GM19463 (cell line): ENCODE measurements around the gene STX3.
"Not testable (repeated sequence)": the region's sequence is repeated elsewhere in the genome, so short reads cannot be mapped to it uniquely, and the experiment has no call there.

Experiments
- ATAC-seq: cut with Tn5 transposase; IDR thresholded peaks from one replicate; pipeline ENCODE4 v1.9.1; 2021; ENCODE audit warnings: mild to moderate bottlenecking, moderate library complexity; ENCODE audit not compliant: unreplicated experiment

The STX3 gene

GRCh38 chr11:59785818-59786217, 30.6 kb downstream of the STX3 start:
- ATAC-seq = no peak

GRCh38 chr11:59787255-59787588, 32.0 kb downstream of the STX3 start:
- no peak for ATAC-seq

GRCh38 chr11:59787816-59788215, 32.6 kb downstream of the STX3 start:
- ATAC-seq = no peak

GRCh38 chr11:59791639-59792038, 36.5 kb downstream of the STX3 start:
- ATAC-seq = no peak

- no peak for ATAC-seq
These were observed 37.3 kb downstream of the STX3 start for GRCh38 chr11:59792507-59792906.

GRCh38 chr11:59794417-59794816, 39.2 kb downstream of the STX3 start:
- no peak for ATAC-seq

GRCh38 chr11:59800390-59801025, 45.3 kb downstream of the STX3 start:
- no peak for ATAC-seq

- ATAC-seq = no peak
These were observed 46.1 kb downstream of the STX3 start for GRCh38 chr11:59801160-59801706.

- no peak for ATAC-seq
These were observed 46.9 kb downstream of the STX3 start for GRCh38 chr11:59801981-59802638.

- ATAC-seq = no peak
These were observed 47.5 kb downstream of the STX3 start for GRCh38 chr11:59802639-59803176.

- ATAC-seq = no peak
These were observed 48.9 kb downstream of the STX3 start for GRCh38 chr11:59804061-59804460.

GRCh38 chr11:59807047-59807610, 52.0 kb downstream of the STX3 start:
- ATAC-seq = no peak

GRCh38 chr11:59810189-59810910, 55.2 kb downstream of the STX3 start, which contains the start of gene MRPL16:
MRPL16 (minus strand) TSS chr11:59810778; CDS start chr11:59810658, 120 bp downstream.
- peak; percentile 97 for ATAC-seq

GRCh38 chr11:59810911-59811259, 55.7 kb downstream of the STX3 start:
- ATAC-seq = no peak

- ATAC-seq = no peak
These were observed 57.0 kb downstream of the STX3 start for GRCh38 chr11:59812220-59812619.

- ATAC-seq = no peak
These were observed 58.2 kb downstream of the STX3 start for GRCh38 chr11:59813364-59813763.

GRCh38 chr11:59814021-59814420, 58.8 kb downstream of the STX3 start:
- no peak for ATAC-seq

- no peak for ATAC-seq
These were observed 60.6 kb downstream of the STX3 start for GRCh38 chr11:59815754-59816153.

- ATAC-seq = not testable (repeated sequence)
These were observed 61.3 kb downstream of the STX3 start for GRCh38 chr11:59816434-59816833.

GRCh38 chr11:59818572-59818971, 63.4 kb downstream of the STX3 start:
- no peak for ATAC-seq

- peak; percentile 89 for ATAC-seq
These were observed 67.9 kb downstream of the STX3 start for GRCh38 chr11:59822989-59823566.
